HepG2 (cell line): ENCODE results near the gene RNU5B-1. TPM values are rescaled to one million over a fixed set of nuclear protein-coding genes. Genes with fewer than 3 reads are reported as not detected.

ENCODE experiments used
- AHR ChIP-seq: IDR thresholded peaks from 2 replicates; pipeline ENCODE4 v1.6.1; 2018; ENCODE audit warnings: missing genetic modification reagents, missing compliant biosample characterization
- ATF1 ChIP-seq: IDR thresholded peaks from 2 replicates; pipeline ENCODE4 v1.6.1; 2016; ENCODE audit warnings: mild to moderate bottlenecking, control low read depth
- BATF2 ChIP-seq: sonication (generic); formaldehyde crosslinking; IDR thresholded peaks from 2 replicates; pipeline ENCODE4 v1.8.0; 2022; ENCODE audit warnings: mild to moderate bottlenecking, missing genetic modification reagents, moderate library complexity
- CCAR2 ChIP-seq: fragments of 200-400 bp; formaldehyde crosslinking; optimal IDR thresholded peaks from 2 replicates; pipeline ENCODE3; 2018; ENCODE audit warnings: low read depth, mild to moderate bottlenecking, low read length, moderate library complexity
- CCDC6 ChIP-seq: sonication (generic); formaldehyde crosslinking; IDR thresholded peaks from 2 replicates; pipeline ENCODE4 v1.8.1; 2022; ENCODE audit warnings: mild to moderate bottlenecking, missing genetic modification reagents, moderate library complexity
- DNMT1 ChIP-seq: sonication (generic); formaldehyde crosslinking; IDR thresholded peaks from 2 replicates; pipeline ENCODE4 v1.5.1; 2020; ENCODE audit warnings: mild to moderate bottlenecking, missing genetic modification reagents
- ETV6 ChIP-seq: sonication (generic); formaldehyde crosslinking; conservative IDR thresholded peaks from 2 replicates; pipeline ENCODE4 v1.4.0; 2020; ENCODE audit warnings: missing genetic modification reagents
- HDAC6 ChIP-seq: fragments of 200-600 bp; sonication (generic); IDR thresholded peaks from 2 replicates; pipeline ENCODE4 v1.7.0; 2017; ENCODE audit warnings: mild to moderate bottlenecking, antibody characterized with exemption, low read length, low read depth
- HES4 ChIP-seq: sonication (generic); formaldehyde crosslinking; IDR thresholded peaks from 2 replicates; pipeline ENCODE4 v1.9.0; 2021; ENCODE audit warnings: mild to moderate bottlenecking, missing genetic modification reagents, borderline replicate concordance
- KAT2B ChIP-seq: fragments of 150-350 bp; IDR thresholded peaks from 2 replicates; pipeline ENCODE4 v1.6.1; 2014; ENCODE audit warnings: low read depth, low read length, borderline replicate concordance
- NFKBIZ ChIP-seq: IDR thresholded peaks from 2 replicates; pipeline ENCODE4 v1.6.1; 2018; ENCODE audit warnings: missing genetic modification reagents, missing compliant biosample characterization
- PRDM15 ChIP-seq: sonication (generic); formaldehyde crosslinking; IDR thresholded peaks from 2 replicates; pipeline ENCODE4 v1.4.0; 2020; ENCODE audit warnings: missing genetic modification reagents
- RAD21 ChIP-seq: fragments of 450-650 bp; formaldehyde crosslinking; IDR thresholded peaks from 2 replicates; pipeline ENCODE4 v1.5.0; 2020; ENCODE audit warnings: mild to moderate bottlenecking
- RFXANK ChIP-seq: IDR thresholded peaks from 2 replicates; pipeline ENCODE4 v1.6.1; 2016
- SAFB2 ChIP-seq: sonication (generic); formaldehyde crosslinking; IDR thresholded peaks from 2 replicates; pipeline ENCODE4 v1.5.1; 2020; ENCODE audit warnings: missing genetic modification reagents, low read depth, mild to moderate bottlenecking, borderline replicate concordance
- SIN3B ChIP-seq: fragments of 150-350 bp; IDR thresholded peaks from 2 replicates; pipeline ENCODE4 v1.6.1; 2014; ENCODE audit warnings: low read length
- SSRP1 ChIP-seq: IDR thresholded peaks from 2 replicates; pipeline ENCODE4 v1.6.1; 2016; ENCODE audit warnings: control low read depth
- TCF7L2 ChIP-seq: IDR thresholded peaks from 2 replicates; pipeline ENCODE4 v1.6.1; 2011; ENCODE audit warnings: mild to moderate bottlenecking, low read depth, low read length, moderate library complexity
- THAP7 ChIP-seq: sonication (generic); formaldehyde crosslinking; IDR thresholded peaks from 2 replicates; pipeline ENCODE4 v1.8.1; 2023; ENCODE audit warnings: mild to moderate bottlenecking, missing genetic modification reagents
- ZBTB21 ChIP-seq: sonication (generic); formaldehyde crosslinking; IDR thresholded peaks from 2 replicates; pipeline ENCODE4 v1.4.0; 2020; ENCODE audit warnings: missing genetic modification reagents
- ZFYVE20 ChIP-seq: sonication (generic); formaldehyde crosslinking; IDR thresholded peaks from 2 replicates; pipeline ENCODE4 v1.8.0; 2023; ENCODE audit warnings: low read depth, mild to moderate bottlenecking, moderate library complexity, missing genetic modification reagents, borderline replicate concordance
- ZNF136 ChIP-seq: sonication (generic); formaldehyde crosslinking; IDR thresholded peaks from 2 replicates; pipeline ENCODE4 v1.8.1; 2022; ENCODE audit warnings: low read depth, mild to moderate bottlenecking, moderate library complexity, missing genetic modification reagents
- ZNF225 ChIP-seq: sonication (generic); formaldehyde crosslinking; IDR thresholded peaks from 2 replicates; pipeline ENCODE4 v1.4.0; 2020; ENCODE audit warnings: mild to moderate bottlenecking, missing genetic modification reagents
- ZNF577 ChIP-seq: sonication (generic); formaldehyde crosslinking; IDR thresholded peaks from 2 replicates; pipeline ENCODE4 v1.4.0; 2020; ENCODE audit warnings: mild to moderate bottlenecking, low read depth, missing genetic modification reagents, borderline replicate concordance
- ZNF713 ChIP-seq: sonication (generic); formaldehyde crosslinking; IDR thresholded peaks from 2 replicates; pipeline ENCODE4 v1.4.0; 2020; ENCODE audit warnings: mild to moderate bottlenecking, missing genetic modification reagents
- ZSCAN29 ChIP-seq: sonication (generic); formaldehyde crosslinking; conservative IDR thresholded peaks from 2 replicates; pipeline ENCODE4 v1.4.0; 2020; ENCODE audit warnings: mild to moderate bottlenecking, missing genetic modification reagents
- ZSCAN9 ChIP-seq: IDR thresholded peaks from 2 replicates; pipeline ENCODE4 v1.6.1; 2016; ENCODE audit warnings: borderline replicate concordance
- polyA plus RNA-seq, 8 experiments: library from polyadenylated mRNA; depleted of rRNA in 3 of 8; stranded (reverse) in 7 of 8; unstranded in 1 of 8; fragments of >200 nt; fragmentation: Illumina TruSeq in 4 of 8; extraction: Trizol in 4 of 8; gene quantifications; 2 replicates each; pipeline versions ENCODE4 v1.2.1 to v1.2.3, GENCODE V29; 2011 to 2016; ENCODE audit warnings: low read depth in 4 of 8, missing spikeins in 1 of 8, mixed read lengths in 1 of 8; ENCODE audit not compliant: insufficient read depth in 1 of 8
- total RNA-seq, 5 experiments: library from RNA; depleted of rRNA; stranded (reverse); fragments of >200 nt; fragmentation: Illumina TruSeq; extraction: Trizol; gene quantifications; 2 replicates each; pipeline ENCODE4 v1.2.3, GENCODE V29; 2016; ENCODE audit warnings: low read depth in 1 of 5

Gene RNU5B-1
- total and polyA plus RNA-seq, 2 of the 13 experiments (the other 11 are each of a cell fraction or from before 2014, with no cell fraction given): 1,646 TPM; not detected in 1

GRCh38 chr15:65304381-65305149 is at the start of gene RNU5B-1 (continued):
- 0 out of 2 replicates have a peak, but pooled peaks have one; percentile 84 for TF ChIP-seq BATF2 (CRISPR knock-in tag)
- TF ChIP-seq THAP7: no peak
- no peak for TF ChIP-seq TCF7L2
- peak; percentile 71; the same call in 1 of the 2 replicates for TF ChIP-seq ZNF136
- TF ChIP-seq ETV6 (CRISPR knock-in tag): no peak
- TF ChIP-seq ZSCAN9: peak; percentile 94
- peak; percentile 63 for TF ChIP-seq RAD21 (CRISPR knock-in tag)
- peak; percentile 75; the same call in 1 of the 2 replicates for TF ChIP-seq ATF1 (CRISPR knock-in tag)
- TF ChIP-seq KAT2B: no peak
- peak; percentile 30; the same call in 1 of the 2 replicates for TF ChIP-seq CCDC6
- TF ChIP-seq ZBTB21 (CRISPR knock-in tag): peak; percentile 51; the same call in 1 of the 2 replicates
- peak; percentile 99 for TF ChIP-seq SSRP1
- TF ChIP-seq HDAC6: no peak
- no peak for TF ChIP-seq ZNF225
- no peak; the same call in 1 of the 2 replicates for TF ChIP-seq AHR (CRISPR knock-in tag)
- no peak for TF ChIP-seq HES4 (CRISPR knock-in tag)
- no peak for TF ChIP-seq ZNF713 (CRISPR knock-in tag)
- no peak for TF ChIP-seq ZFYVE20
- TF ChIP-seq PRDM15 (CRISPR knock-in tag): peak; percentile 58; the same call in 1 of the 2 replicates
- TF ChIP-seq SAFB2: no peak; the same call in 1 of the 2 replicates
- TF ChIP-seq SIN3B: no peak
- TF ChIP-seq ZNF577 (CRISPR knock-in tag): no peak
- no peak for TF ChIP-seq DNMT1 (CRISPR knock-in tag)
- no peak for TF ChIP-seq CCAR2
- peak; percentile 54; the same call in 1 of the 2 replicates for TF ChIP-seq NFKBIZ (CRISPR knock-in tag)
- peak; percentile 92; the same call in 1 of the 2 replicates for TF ChIP-seq RFXANK (CRISPR knock-in tag)
- peak; percentile 78; the same call in 1 of the 2 replicates for TF ChIP-seq ZSCAN29 (CRISPR knock-in tag)
